Endothelial cell of umbilical vein (primary cell): ENCODE results near the gene DNAJB8. TPM values are rescaled to one million over a fixed set of nuclear protein-coding genes. Genes with fewer than 3 reads are reported as not detected.

Experiments used
- BruUV-seq: library from RNA; stranded (reverse); fragments of 400-500 nt; replicated peaks from 2 replicates; lab custom pipeline; 2021; lab: Mats Ljungman, UMichigan
- CTCF ChIA-PET: fragments of 300-600, 350-600 bp; sonication (Branson Sonifier 250); formaldehyde crosslinking; loops from one replicate; lab custom pipeline; 2021; ENCODE audit warnings: antibody characterized with exemption, inconsistent platforms; lab: Charles Lee
- POLR2A ChIA-PET: fragments of 300-600, 350-600 bp; sonication (Branson Sonifier 250); formaldehyde crosslinking; loops from one replicate; lab custom pipeline; 2021; ENCODE audit warnings: antibody characterized with exemption, inconsistent platforms; lab: Charles Lee
- DNase-seq: peaks from one replicate; pipeline ENCODE4 v3.0.0-alpha.2; 2011; ENCODE audit warnings: low read depth, low spot score
- FAIRE-seq: peaks from 2 replicates; lab custom pipeline; 2011; peaks lifted over from hg19 to GRCh38; lab: Jason Lieb, UNC
- H2AFZ ChIP-seq: 2 replicates; pipeline ENCODE4 v1.6.0; 2012; ENCODE audit warnings: low read depth, low read length, control low read depth, inconsistent platforms
- H3K27ac ChIP-seq: 2 replicates; pipeline ENCODE4 v1.5.1; 2011; ENCODE audit warnings: low read depth, mild to moderate bottlenecking, control low read depth, low read length, moderate library complexity; ENCODE audit not compliant: insufficient read depth
- H3K27me3 ChIP-seq, 2 experiments: 2 replicates each; pipeline versions ENCODE4 v1.6.0 to v1.6.1; 2011; ENCODE audit warnings: low read length in 2 of 2, mixed read lengths in 1 of 2; ENCODE audit not compliant: control insufficient read depth in 2 of 2, insufficient read depth in 2 of 2
- H3K36me3 ChIP-seq, 2 experiments: 2 replicates in 1 of 2; 3 replicates in 1 of 2; pipeline ENCODE4 v1.5.1; 2011; ENCODE audit warnings: low read length in 2 of 2, mild to moderate bottlenecking in 1 of 2, moderate library complexity in 1 of 2; ENCODE audit not compliant: control insufficient read depth in 2 of 2, insufficient read depth in 2 of 2; ENCODE audit errors: extremely low read depth in 1 of 2
- H3K4me1 ChIP-seq: 3 replicates; pipeline ENCODE4 v1.5.1; 2011; ENCODE audit warnings: mild to moderate bottlenecking, low read length; ENCODE audit not compliant: control insufficient read depth, insufficient read depth; ENCODE audit errors: extremely low read depth
- H3K4me2 ChIP-seq: 2 replicates; pipeline ENCODE4 v1.6.1; 2011; ENCODE audit warnings: low read length, control low read depth, mixed read lengths; ENCODE audit not compliant: insufficient read depth
- H3K4me3 ChIP-seq, 3 experiments: fragments of 200-600 bp in 1 of 3; sonication (generic), shearing (Covaris generic) in 1 of 3; replicated peaks in 1 of 3; 2 replicates each; pipeline ENCODE4 v1.5.1; 2011 to 2016; ENCODE audit warnings: control low read depth in 3 of 3, low read length in 3 of 3, mild to moderate bottlenecking in 2 of 3, inconsistent platforms in 1 of 3, low read depth in 1 of 3, moderate library complexity in 1 of 3; ENCODE audit not compliant: insufficient read depth in 1 of 3
- H3K79me2 ChIP-seq: 2 replicates; pipeline ENCODE4 v1.6.0; 2012; ENCODE audit warnings: low read length, inconsistent platforms; ENCODE audit not compliant: control insufficient read depth, insufficient read depth
- H3K9ac ChIP-seq: replicated peaks from 2 replicates; pipeline ENCODE3; 2011; ENCODE audit warnings: low read length, control low read depth; ENCODE audit not compliant: insufficient read depth; ENCODE audit errors: extremely low read depth
- H3K9me1 ChIP-seq: replicated peaks from 3 replicates; pipeline ENCODE4 v1.6.0; 2011; ENCODE audit warnings: mild to moderate bottlenecking, low read length; ENCODE audit not compliant: control insufficient read depth, insufficient read depth; ENCODE audit errors: extremely low read depth
- H3K9me3 ChIP-seq: replicated peaks from 2 replicates; pipeline ENCODE4 v1.5.1; 2012; ENCODE audit warnings: low read length, inconsistent platforms; ENCODE audit not compliant: control insufficient read depth, insufficient read depth
- H4K20me1 ChIP-seq: replicated peaks from 2 replicates; pipeline ENCODE3; 2011; ENCODE audit warnings: mild to moderate bottlenecking, low read length; ENCODE audit not compliant: control insufficient read depth, insufficient read depth; ENCODE audit errors: extremely low read depth
- EZH2 ChIP-seq: IDR thresholded peaks from 2 replicates; pipeline ENCODE4 v1.6.1; 2012; ENCODE audit warnings: borderline replicate concordance, low read depth, mild to moderate bottlenecking, moderate library complexity, low read length, inconsistent platforms; ENCODE audit not compliant: severe bottlenecking
- FOS ChIP-seq: IDR thresholded peaks from 2 replicates; pipeline ENCODE4 v1.6.1; 2011; ENCODE audit warnings: mild to moderate bottlenecking, low read length, moderate library complexity, borderline replicate concordance; ENCODE audit not compliant: insufficient read depth
- GATA2 ChIP-seq: IDR thresholded peaks from 2 replicates; pipeline ENCODE4 v1.7.0; 2011; ENCODE audit warnings: low read depth, mild to moderate bottlenecking, moderate library complexity, mixed read lengths, low read length; ENCODE audit not compliant: insufficient read length, insufficient read depth
- JUN ChIP-seq: IDR thresholded peaks from 2 replicates; pipeline ENCODE4 v1.6.1; 2011; ENCODE audit warnings: borderline replicate concordance, low read depth; ENCODE audit not compliant: insufficient read length, insufficient read depth
- MYC ChIP-seq: IDR thresholded peaks from one replicate; pipeline ENCODE4 v1.6.1; 2011; ENCODE audit warnings: mild to moderate bottlenecking, low read depth, low read length
- POLR2A ChIP-seq: IDR thresholded peaks from 2 replicates; pipeline ENCODE4 v1.6.1; 2012; ENCODE audit warnings: low read depth, mild to moderate bottlenecking, control low read depth, low read length
- POLR2AphosphoS5 ChIP-seq: IDR thresholded peaks from 2 replicates; pipeline ENCODE4 v1.6.1; 2012; ENCODE audit warnings: low read depth, mild to moderate bottlenecking, control low read depth, low read length, moderate library complexity; ENCODE audit not compliant: insufficient read depth
- dilution Hi-C: fragments of 300-500 bp; cut with MboI; formaldehyde crosslinking; loops from one replicate; pipeline ENCODE4 v1.15.0; 2019; ENCODE audit warnings: low sequenced_read_pairs; ENCODE audit not compliant: extremely low pct_ligation_motif_present
- intact Hi-C: fragments of 100-400 bp; cut with micrococcal nuclease; formaldehyde crosslinking; loops from one replicate; pipeline ENCODE4 v1.10.0; 2022
- polyA plus RNA-seq, 4 experiments: library from polyadenylated mRNA; depleted of rRNA in 3 of 4; stranded (reverse) in 3 of 4; unstranded in 1 of 4; fragments of >200 nt; gene quantifications; 2 replicates each; pipeline versions ENCODE4 v1.2.1 to v1.2.3, GENCODE V29; 2011 to 2012; ENCODE audit warnings: missing spikeins in 1 of 4
- total RNA-seq: library from RNA; stranded (reverse); gene quantifications from 2 replicates; pipeline ENCODE4 v1.2.3, GENCODE V29; 2021
- TF ChIP-seq, protein P1 (sequence below): IDR thresholded peaks from 2 replicates; pipeline ENCODE4 v1.6.1; 2011; ENCODE audit not compliant: insufficient read depth, insufficient read length
- TF ChIP-seq, protein P2 (sequence below), 2 donors: IDR thresholded peaks; 1 replicate in 1 of 2; 2 replicates in 1 of 2; pipeline ENCODE4 v1.5.1; 2011; ENCODE audit warnings: low read length in 2 of 2, mild to moderate bottlenecking in 2 of 2, moderate library complexity in 2 of 2, control low read depth in 1 of 2, inconsistent platforms in 1 of 2, low read depth in 1 of 2; ENCODE audit not compliant: insufficient read depth in 1 of 2; ENCODE audit errors: extremely low read depth in 1 of 2

Gene DNAJB8
- total and polyA plus RNA-seq, 2 donors (not counting 3 experiments of a cell fraction or from before 2014, with no cell fraction given) = not detected

DNA sequence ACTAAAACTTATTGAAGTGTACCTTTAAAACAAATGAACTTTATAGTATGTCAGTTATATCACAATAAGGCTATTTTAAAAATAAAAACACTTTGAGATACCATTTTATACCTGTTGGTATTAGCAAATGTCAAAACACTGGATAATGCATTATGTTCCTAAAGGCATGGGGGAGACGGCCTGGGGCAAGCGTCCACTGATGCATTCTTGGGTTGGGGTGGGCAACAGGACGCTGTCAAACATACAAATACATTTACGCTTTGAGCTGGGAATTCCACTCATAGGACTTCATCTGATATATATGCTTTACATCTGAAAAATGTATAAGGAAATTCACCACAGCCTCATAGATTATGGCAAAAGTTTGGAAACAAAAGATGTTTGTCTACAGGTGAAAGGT, 33.9 kb upstream of the DNAJB8 start:
- TF ChIP-seq, protein P1, sequence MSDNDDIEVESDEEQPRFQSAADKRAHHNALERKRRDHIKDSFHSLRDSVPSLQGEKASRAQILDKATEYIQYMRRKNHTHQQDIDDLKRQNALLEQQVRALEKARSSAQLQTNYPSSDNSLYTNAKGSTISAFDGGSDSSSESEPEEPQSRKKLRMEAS = no peak
- TF ChIP-seq, protein P2, sequence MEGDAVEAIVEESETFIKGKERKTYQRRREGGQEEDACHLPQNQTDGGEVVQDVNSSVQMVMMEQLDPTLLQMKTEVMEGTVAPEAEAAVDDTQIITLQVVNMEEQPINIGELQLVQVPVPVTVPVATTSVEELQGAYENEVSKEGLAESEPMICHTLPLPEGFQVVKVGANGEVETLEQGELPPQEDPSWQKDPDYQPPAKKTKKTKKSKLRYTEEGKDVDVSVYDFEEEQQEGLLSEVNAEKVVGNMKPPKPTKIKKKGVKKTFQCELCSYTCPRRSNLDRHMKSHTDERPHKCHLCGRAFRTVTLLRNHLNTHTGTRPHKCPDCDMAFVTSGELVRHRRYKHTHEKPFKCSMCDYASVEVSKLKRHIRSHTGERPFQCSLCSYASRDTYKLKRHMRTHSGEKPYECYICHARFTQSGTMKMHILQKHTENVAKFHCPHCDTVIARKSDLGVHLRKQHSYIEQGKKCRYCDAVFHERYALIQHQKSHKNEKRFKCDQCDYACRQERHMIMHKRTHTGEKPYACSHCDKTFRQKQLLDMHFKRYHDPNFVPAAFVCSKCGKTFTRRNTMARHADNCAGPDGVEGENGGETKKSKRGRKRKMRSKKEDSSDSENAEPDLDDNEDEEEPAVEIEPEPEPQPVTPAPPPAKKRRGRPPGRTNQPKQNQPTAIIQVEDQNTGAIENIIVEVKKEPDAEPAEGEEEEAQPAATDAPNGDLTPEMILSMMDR (IDR thresholded peaks at IDR 0.05; ENCODE audit: extremely low read depth in 1 of 2, insufficient read depth in 1 of 2, low read depth in 1 of 2, low read length in 2 of 2) = no peak
- no peak for TF ChIP-seq EZH2
- no peak for TF ChIP-seq FOS
- no peak for TF ChIP-seq GATA2
- no peak for TF ChIP-seq POLR2A
- no peak for TF ChIP-seq POLR2AphosphoS5
- no peak for TF ChIP-seq JUN
- no peak for TF ChIP-seq MYC
- ChIA-PET POLR2A (no interaction called here), CTCF (no interaction called here)
- Histone ChIP-seq H3K9me1 (no peaks in the 10 kb centered on the region), H3K9me3 (no peaks in the 10 kb centered on the region), H3K27me3 (no peaks in the 10 kb centered on the region), H2AFZ (no peak overlapping the region), H3K36me3 (no peaks in the 10 kb centered on the region), H3K27ac (no peak overlapping the region), H3K4me1 (peaks cover 13% of the 10 kb centered on the region), H3K9ac (no peak overlapping the region), H3K79me2 (peaks cover 4% of the 10 kb centered on the region), H3K4me3 (no peak overlapping the region), H4K20me1 (no peaks in the 10 kb centered on the region), H3K4me2 (no peak overlapping the region)
- FAIRE-seq (no peak), DNase-seq (no peak)
- intact Hi-C loops = no loop called here
- BruUV-seq = no TSS peak
- dilution Hi-C loops = no loop called here
